Measurements from ENCODE around the gene PSMD7. TPM values are rescaled to one million over a fixed set of nuclear protein-coding genes. Genes with fewer than 3 reads are reported as not detected.

PSMD7 gene
- total RNA-seq, 2 experiments from 2014 or later, result 123 to 127 TPM

DNA sequence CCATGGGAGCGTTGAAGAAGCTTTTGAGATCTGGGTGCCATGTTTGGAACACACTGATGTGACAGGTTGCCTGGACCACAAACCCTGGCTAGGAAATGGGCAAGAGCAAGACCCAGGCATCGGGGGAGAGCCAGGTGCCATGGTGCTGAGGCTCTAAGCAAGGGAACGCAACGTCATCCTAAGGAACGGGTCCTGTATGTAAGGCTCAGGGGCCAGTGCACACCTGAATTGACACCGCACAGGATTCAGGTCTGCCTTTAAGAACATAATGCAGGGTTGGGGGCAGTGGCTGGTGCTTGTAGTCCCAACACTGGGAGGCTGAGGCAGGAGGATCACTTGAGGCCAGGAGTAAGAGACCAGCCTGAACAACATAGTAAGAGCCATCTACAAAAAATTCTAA is 10.8 kb downstream of the PSMD7 start:
- Mint-ChIP-seq H3K27me3 (no peaks in the 10 kb centered on the region), H3K4me3 (no peak overlapping the region), H3K4me1 (ENCODE audit: low read depth) (no peaks in the 10 kb centered on the region), H3K27ac (no peak overlapping the region), H3K36me3 (ENCODE audit: low read depth) (peaks cover 64% of the 10 kb centered on the region), H3K9me3 (no peaks in the 10 kb centered on the region)
- peaks cover 60% of the 10 kb centered on the region for H3K36me3 ChIP-seq (ENCODE audit: insufficient read depth, low read length)
- ATAC-seq (ENCODE audit: poor library complexity) (no peak), DNase-seq (no peak)
- no peaks in the 10 kb centered on the region for H3K9me3 ChIP-seq (ENCODE audit: control insufficient read depth in 1 of 2, insufficient read depth in 1 of 2, low read length in 2 of 2)
- ChIA-PET POLR2A (interaction anchor here (1.0 kb wide), 1 partner anchor 10 kb away, joined by 3 read pairs; no protein-coding TSS in a partner anchor), CTCF (no interaction called here)
- no peaks in the 10 kb centered on the region for H3K4me1 ChIP-seq (ENCODE audit: insufficient read depth, low read length)
- intact Hi-C loops (cut with DNase I, micrococcal nuclease), result loop anchor here in 1 of 2 experiments (5.0 kb wide), 1 partner anchor 125 kb away; no protein-coding TSS in a partner anchor
- no peaks in the 10 kb centered on the region for H3K27me3 ChIP-seq (ENCODE audit: control insufficient read depth in 1 of 2, insufficient read depth in 2 of 2, low read length in 2 of 2)
- TF ChIP-seq, protein P1, sequence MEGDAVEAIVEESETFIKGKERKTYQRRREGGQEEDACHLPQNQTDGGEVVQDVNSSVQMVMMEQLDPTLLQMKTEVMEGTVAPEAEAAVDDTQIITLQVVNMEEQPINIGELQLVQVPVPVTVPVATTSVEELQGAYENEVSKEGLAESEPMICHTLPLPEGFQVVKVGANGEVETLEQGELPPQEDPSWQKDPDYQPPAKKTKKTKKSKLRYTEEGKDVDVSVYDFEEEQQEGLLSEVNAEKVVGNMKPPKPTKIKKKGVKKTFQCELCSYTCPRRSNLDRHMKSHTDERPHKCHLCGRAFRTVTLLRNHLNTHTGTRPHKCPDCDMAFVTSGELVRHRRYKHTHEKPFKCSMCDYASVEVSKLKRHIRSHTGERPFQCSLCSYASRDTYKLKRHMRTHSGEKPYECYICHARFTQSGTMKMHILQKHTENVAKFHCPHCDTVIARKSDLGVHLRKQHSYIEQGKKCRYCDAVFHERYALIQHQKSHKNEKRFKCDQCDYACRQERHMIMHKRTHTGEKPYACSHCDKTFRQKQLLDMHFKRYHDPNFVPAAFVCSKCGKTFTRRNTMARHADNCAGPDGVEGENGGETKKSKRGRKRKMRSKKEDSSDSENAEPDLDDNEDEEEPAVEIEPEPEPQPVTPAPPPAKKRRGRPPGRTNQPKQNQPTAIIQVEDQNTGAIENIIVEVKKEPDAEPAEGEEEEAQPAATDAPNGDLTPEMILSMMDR (IDR thresholded peaks at IDR 0.05), result no peak
- H3K4me3 ChIP-seq (ENCODE audit: low read length), result no peak overlapping the region
- no peak overlapping the region for H3K27ac ChIP-seq (ENCODE audit: low read depth in 1 of 2, low read length in 2 of 2)

- DNase-seq (peak in 4 of 14 experiments; percentile 29 to 67 (median 46)), ATAC-seq (ENCODE audit: poor library complexity) (no peak)
- H3K27me3 ChIP-seq (ENCODE audit: control insufficient read depth in 1 of 2, insufficient read depth in 2 of 2, low read length in 2 of 2), result no peaks in the 10 kb centered on the region
- intact Hi-C loops (cut with DNase I, micrococcal nuclease), result loop anchor here (2.0 to 5.0 kb wide), 2 partner anchors 121 to 122 kb away; no protein-coding TSS in a partner anchor
- Mint-ChIP-seq H3K27ac (no peak overlapping the region), H3K9me3 (no peaks in the 10 kb centered on the region), H3K4me1 (ENCODE audit: low read depth) (no peaks in the 10 kb centered on the region), H3K27me3 (no peaks in the 10 kb centered on the region), H3K4me3 (no peak overlapping the region), H3K36me3 (ENCODE audit: low read depth) (peaks cover 37% of the 10 kb centered on the region)
- peaks cover 33% of the 10 kb centered on the region for H3K36me3 ChIP-seq (ENCODE audit: insufficient read depth, low read length)
- CTCF ChIA-PET, result interaction anchor here (0.7 to 0.8 kb wide), 2 partner anchors 12 to 17 kb away, joined by 3 read pairs; no protein-coding TSS in a partner anchor
- TF ChIP-seq, protein P1 (IDR thresholded peaks at IDR 0.05), result peak; percentile 75
- POLR2A ChIA-PET, result interaction anchor here (0.7 kb wide), 1 partner anchor 13 kb away, joined by 5 read pairs; the partner anchor contains the start of gene PSMD7
- no peak overlapping the region for H3K27ac ChIP-seq (ENCODE audit: low read depth in 1 of 2, low read length in 2 of 2)
- H3K4me1 ChIP-seq (ENCODE audit: insufficient read depth, low read length), result no peaks in the 10 kb centered on the region
- H3K4me3 ChIP-seq (ENCODE audit: low read length), result no peak overlapping the region
- H3K9me3 ChIP-seq (ENCODE audit: control insufficient read depth in 1 of 2, insufficient read depth in 1 of 2, low read length in 2 of 2), result no peaks in the 10 kb centered on the region
Observed at GRCh38 chr16:74309789-74310781, 13.5 kb downstream of the PSMD7 start.

GRCh38 chr16:74315059-74315458 is 18.4 kb downstream of the PSMD7 start:
- no peaks in the 10 kb centered on the region for H3K27me3 Mint-ChIP-seq
- no peaks in the 10 kb centered on the region for H3K36me3 Mint-ChIP-seq (ENCODE audit: low read depth)
- ATAC-seq (ENCODE audit: poor library complexity) (no peak), DNase-seq (no peak)
- CTCF ChIA-PET, result no interaction called here
- no peak overlapping the region for H3K27ac ChIP-seq (ENCODE audit: low read depth in 1 of 2, low read length in 2 of 2)
- H3K4me3 ChIP-seq (ENCODE audit: low read length), result no peak overlapping the region
- TF ChIP-seq, protein P1 (IDR thresholded peaks at IDR 0.05), result no peak
- H3K27ac Mint-ChIP-seq, result no peak overlapping the region
- H3K9me3 ChIP-seq (ENCODE audit: control insufficient read depth in 1 of 2, insufficient read depth in 1 of 2, low read length in 2 of 2), result no peaks in the 10 kb centered on the region
- H3K4me1 ChIP-seq (ENCODE audit: insufficient read depth, low read length), result no peaks in the 10 kb centered on the region
- intact Hi-C loops (cut with DNase I, micrococcal nuclease), result no loop called here
- H3K4me1 Mint-ChIP-seq (ENCODE audit: low read depth), result no peaks in the 10 kb centered on the region
- no peaks in the 10 kb centered on the region for H3K36me3 ChIP-seq (ENCODE audit: insufficient read depth, low read length)
- POLR2A ChIA-PET, result no interaction called here
- H3K4me3 Mint-ChIP-seq, result no peak overlapping the region
- H3K9me3 Mint-ChIP-seq, result no peaks in the 10 kb centered on the region
- no peaks in the 10 kb centered on the region for H3K27me3 ChIP-seq (ENCODE audit: control insufficient read depth in 1 of 2, insufficient read depth in 2 of 2, low read length in 2 of 2)
